ENCODE results near the gene ARHGEF37. TPM values are rescaled to one million over a fixed set of nuclear protein-coding genes. Genes with fewer than 3 reads are reported as not detected.

The ARHGEF37 gene
- total and polyA plus RNA-seq, 2 donors (not counting 1 experiment from before 2014, with no cell fraction given): 0.31 to 5.3 TPM

- Histone ChIP-seq H3K9ac (ENCODE audit: insufficient read depth, low read length) (no peak overlapping the region), H3K79me2 (ENCODE audit: control insufficient read depth, insufficient read depth, low read length) (no peaks in the 10 kb centered on the region), H3K27me3 (ENCODE audit: control insufficient read depth, insufficient read depth, low read length) (no peaks in the 10 kb centered on the region), H3K36me3 (ENCODE audit: control insufficient read depth, insufficient read depth, low read length) (no peaks in the 10 kb centered on the region), H4K20me1 (ENCODE audit: control insufficient read depth, extremely low read depth, insufficient read depth, low read length) (no peaks in the 10 kb centered on the region), H3K4me1 (ENCODE audit: control insufficient read depth, extremely low read depth, insufficient read depth, low read length) (no peaks in the 10 kb centered on the region), H3K27ac (ENCODE audit: insufficient read depth, low read length) (no peak overlapping the region), H3K4me3 (replicated peaks in 1 of 4; ENCODE audit: control extremely low read depth in 1 of 4, insufficient read depth in 1 of 4, low read depth in 3 of 4, low read length in 4 of 4) (no peak overlapping the region), H3K9me3 (ENCODE audit: control insufficient read depth, insufficient read depth, low read depth, low read length) (no peaks in the 10 kb centered on the region), H2AFZ (ENCODE audit: low read length) (no peak overlapping the region), H3K4me2 (ENCODE audit: extremely low read depth, insufficient read depth, low read length) (no peak overlapping the region)
- DNase-seq (ENCODE audit: low read depth in 2 of 2): no peak
- TF ChIP-seq CTCF (conservative IDR thresholded peaks at IDR 0.05 in 1 of 2, IDR thresholded peaks at IDR 0.05 in 1 of 2; ENCODE audit: low read depth in 1 of 2, low read length in 2 of 2) (peak; percentile 37 to 60), EZH2 (IDR thresholded peaks at IDR 0.05; ENCODE audit: low read length, missing control alignments) (no peak)
These were observed 75.4 kb downstream of the ARHGEF37 start for GRCh38 chr5:149656576-149657182.

- no peak overlapping the region for H2AFZ ChIP-seq (ENCODE audit: low read length)
- TF ChIP-seq CTCF (conservative IDR thresholded peaks at IDR 0.05 in 1 of 2, IDR thresholded peaks at IDR 0.05 in 1 of 2; ENCODE audit: low read depth in 1 of 2, low read length in 2 of 2) (no peak), EZH2 (IDR thresholded peaks at IDR 0.05; ENCODE audit: low read length, missing control alignments) (no peak)
- H3K27me3 ChIP-seq (ENCODE audit: control insufficient read depth, insufficient read depth, low read length): no peaks in the 10 kb centered on the region
- H3K9me3 ChIP-seq (ENCODE audit: control insufficient read depth, insufficient read depth, low read depth, low read length): no peaks in the 10 kb centered on the region
- DNase-seq (ENCODE audit: low read depth in 2 of 2): no peak
- no peaks in the 10 kb centered on the region for H3K79me2 ChIP-seq (ENCODE audit: control insufficient read depth, insufficient read depth, low read length)
- no peak overlapping the region for H3K4me3 ChIP-seq (replicated peaks in 1 of 4; ENCODE audit: control extremely low read depth in 1 of 4, insufficient read depth in 1 of 4, low read depth in 3 of 4, low read length in 4 of 4)
- no peaks in the 10 kb centered on the region for H3K4me1 ChIP-seq (ENCODE audit: control insufficient read depth, extremely low read depth, insufficient read depth, low read length)
- H4K20me1 ChIP-seq (ENCODE audit: control insufficient read depth, extremely low read depth, insufficient read depth, low read length): no peaks in the 10 kb centered on the region
- no peak overlapping the region for H3K27ac ChIP-seq (ENCODE audit: insufficient read depth, low read length)
- H3K9ac ChIP-seq (ENCODE audit: insufficient read depth, low read length): no peak overlapping the region
- no peaks in the 10 kb centered on the region for H3K36me3 ChIP-seq (ENCODE audit: control insufficient read depth, insufficient read depth, low read length)
- no peak overlapping the region for H3K4me2 ChIP-seq (ENCODE audit: extremely low read depth, insufficient read depth, low read length)
These were observed 76.0 kb downstream of the ARHGEF37 start for GRCh38 chr5:149657324-149657723.

- Histone ChIP-seq H3K9me3 (ENCODE audit: control insufficient read depth, insufficient read depth, low read depth, low read length) (no peaks in the 10 kb centered on the region), H3K4me2 (ENCODE audit: extremely low read depth, insufficient read depth, low read length) (no peak overlapping the region), H2AFZ (ENCODE audit: low read length) (no peak overlapping the region), H3K36me3 (ENCODE audit: control insufficient read depth, insufficient read depth, low read length) (no peaks in the 10 kb centered on the region), H4K20me1 (ENCODE audit: control insufficient read depth, extremely low read depth, insufficient read depth, low read length) (no peaks in the 10 kb centered on the region), H3K27me3 (ENCODE audit: control insufficient read depth, insufficient read depth, low read length) (no peaks in the 10 kb centered on the region), H3K4me3 (replicated peaks in 1 of 4; ENCODE audit: control extremely low read depth in 1 of 4, insufficient read depth in 1 of 4, low read depth in 3 of 4, low read length in 4 of 4) (no peak overlapping the region), H3K27ac (ENCODE audit: insufficient read depth, low read length) (no peak overlapping the region), H3K79me2 (ENCODE audit: control insufficient read depth, insufficient read depth, low read length) (no peaks in the 10 kb centered on the region), H3K9ac (ENCODE audit: insufficient read depth, low read length) (no peak overlapping the region), H3K4me1 (ENCODE audit: control insufficient read depth, extremely low read depth, insufficient read depth, low read length) (no peaks in the 10 kb centered on the region)
- TF ChIP-seq EZH2 (IDR thresholded peaks at IDR 0.05; ENCODE audit: low read length, missing control alignments) (no peak), CTCF (conservative IDR thresholded peaks at IDR 0.05 in 1 of 2, IDR thresholded peaks at IDR 0.05 in 1 of 2; ENCODE audit: low read depth in 1 of 2, low read length in 2 of 2) (no peak)
- DNase-seq (ENCODE audit: low read depth in 2 of 2): no peak
These were observed 77.0 kb downstream of the ARHGEF37 start for GRCh38 chr5:149658299-149658698.

Measured in fibroblast of lung (primary cell).